ENCODE results near the gene ZXDC. TPM values are rescaled to one million over a fixed set of nuclear protein-coding genes. Genes with fewer than 3 reads are reported as not detected.
A peak's percentile ranks its signal among the peaks of the same experiment; 100 is the strongest.

Gene ZXDC
- total RNA-seq, 2 donors from 2014 or later = 30.5 to 31.6 TPM

DNA sequence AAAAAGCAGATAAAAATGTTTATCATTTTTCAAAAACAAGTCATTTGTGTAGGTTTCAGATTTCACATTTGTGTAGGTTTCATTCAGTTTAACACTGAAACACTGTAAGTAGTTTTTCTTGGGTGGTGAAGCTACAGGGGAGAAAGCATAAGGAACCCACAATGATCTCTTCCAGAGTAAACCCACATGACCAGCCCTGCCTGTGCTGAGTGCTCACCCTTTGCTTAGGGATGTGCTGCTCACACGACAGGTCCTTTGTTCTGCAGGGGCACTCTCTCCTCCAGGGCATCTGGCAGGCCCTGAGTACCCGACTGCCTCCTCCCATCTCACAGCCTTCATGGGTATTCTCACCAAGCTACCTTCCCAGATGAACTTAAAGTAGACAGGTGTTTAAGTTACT lies 28.9 kb downstream of the ZXDC start:
- Histone ChIP-seq H3K4me1 (ENCODE audit: control insufficient read depth, insufficient read depth, low read length) (no peaks in the 10 kb centered on the region), H3K27me3 (ENCODE audit: control insufficient read depth, insufficient read depth, low read length, poor library complexity, severe bottlenecking) (no peaks in the 10 kb centered on the region), H3K4me3 (ENCODE audit: low read length) (no peak overlapping the region), H3K9me3 (ENCODE audit: control insufficient read depth, low read length) (no peaks in the 10 kb centered on the region), H3K36me3 (ENCODE audit: control insufficient read depth, insufficient read depth, low read length) (peaks cover 38% of the 10 kb centered on the region), H3K27ac (ENCODE audit: low read depth, low read length) (no peak overlapping the region), H3K9ac (ENCODE audit: extremely low read depth, low read length, poor library complexity, severe bottlenecking) (no peak overlapping the region)
- WGBS, 2 experiments (ENCODE audit: insufficient coverage in 1 of 2, insufficient read length in 1 of 2) = 77% methylated on average over 2 of the region's 2 CpGs; no CpG with 5 or more reads in 1 of the 2 experiments
- no peaks in the 10 kb centered on the region for H3K9me3 Mint-ChIP-seq
- H3K27me3 Mint-ChIP-seq (ENCODE audit: insufficient read depth) = no peaks in the 10 kb centered on the region
- H3K36me3 Mint-ChIP-seq (ENCODE audit: low read depth) = peaks cover 15% of the 10 kb centered on the region
- H3K4me1 Mint-ChIP-seq = no peaks in the 10 kb centered on the region
- H3K4me3 Mint-ChIP-seq = no peak overlapping the region
- peak; percentile 45 for DNase-seq
- TF ChIP-seq, protein P1, sequence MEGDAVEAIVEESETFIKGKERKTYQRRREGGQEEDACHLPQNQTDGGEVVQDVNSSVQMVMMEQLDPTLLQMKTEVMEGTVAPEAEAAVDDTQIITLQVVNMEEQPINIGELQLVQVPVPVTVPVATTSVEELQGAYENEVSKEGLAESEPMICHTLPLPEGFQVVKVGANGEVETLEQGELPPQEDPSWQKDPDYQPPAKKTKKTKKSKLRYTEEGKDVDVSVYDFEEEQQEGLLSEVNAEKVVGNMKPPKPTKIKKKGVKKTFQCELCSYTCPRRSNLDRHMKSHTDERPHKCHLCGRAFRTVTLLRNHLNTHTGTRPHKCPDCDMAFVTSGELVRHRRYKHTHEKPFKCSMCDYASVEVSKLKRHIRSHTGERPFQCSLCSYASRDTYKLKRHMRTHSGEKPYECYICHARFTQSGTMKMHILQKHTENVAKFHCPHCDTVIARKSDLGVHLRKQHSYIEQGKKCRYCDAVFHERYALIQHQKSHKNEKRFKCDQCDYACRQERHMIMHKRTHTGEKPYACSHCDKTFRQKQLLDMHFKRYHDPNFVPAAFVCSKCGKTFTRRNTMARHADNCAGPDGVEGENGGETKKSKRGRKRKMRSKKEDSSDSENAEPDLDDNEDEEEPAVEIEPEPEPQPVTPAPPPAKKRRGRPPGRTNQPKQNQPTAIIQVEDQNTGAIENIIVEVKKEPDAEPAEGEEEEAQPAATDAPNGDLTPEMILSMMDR (conservative IDR thresholded peaks at IDR 0.05) = no peak
- H3K27ac Mint-ChIP-seq = peak overlapping the region; percentile 67

DNA sequence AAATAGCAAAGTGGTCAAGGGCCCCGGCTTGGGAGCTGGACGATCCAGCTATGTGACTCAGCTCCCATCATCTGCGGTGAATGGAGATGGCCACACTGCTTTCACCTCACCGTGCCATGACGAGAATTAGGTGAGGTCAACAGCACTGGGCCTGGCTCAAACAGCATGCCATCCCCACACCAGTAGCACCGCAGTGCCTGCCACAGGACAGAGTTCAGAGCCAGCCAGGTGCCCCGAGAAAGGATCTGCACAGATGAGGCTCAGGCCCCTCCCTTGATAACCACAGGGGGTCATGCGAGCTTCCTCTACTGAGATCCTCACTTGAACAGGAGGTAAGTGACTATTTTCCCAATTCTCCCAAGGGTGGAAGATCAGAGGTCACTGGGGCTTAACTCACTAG lies 29.4 kb downstream of the ZXDC start:
- peaks cover 33% of the 10 kb centered on the region for H3K36me3 ChIP-seq (ENCODE audit: control insufficient read depth, insufficient read depth, low read length)
- no peaks in the 10 kb centered on the region for H3K9me3 Mint-ChIP-seq
- no peaks in the 10 kb centered on the region for H3K4me1 Mint-ChIP-seq
- H3K9ac ChIP-seq (ENCODE audit: extremely low read depth, low read length, poor library complexity, severe bottlenecking) = no peak overlapping the region
- H3K27ac ChIP-seq (ENCODE audit: low read depth, low read length) = no peak overlapping the region
- TF ChIP-seq, protein P1 (conservative IDR thresholded peaks at IDR 0.05) = no peak
- H3K4me1 ChIP-seq (ENCODE audit: control insufficient read depth, insufficient read depth, low read length) = no peaks in the 10 kb centered on the region
- 88 to 96% methylated on average over 7 to 8 of the region's 8 CpGs for WGBS, 2 experiments (ENCODE audit: insufficient coverage in 1 of 2, insufficient read length in 1 of 2)
- no peaks in the 10 kb centered on the region for H3K27me3 Mint-ChIP-seq (ENCODE audit: insufficient read depth)
- H3K4me3 ChIP-seq (ENCODE audit: low read length) = no peak overlapping the region
- H3K27ac Mint-ChIP-seq = no peak overlapping the region
- no peaks in the 10 kb centered on the region for H3K27me3 ChIP-seq (ENCODE audit: control insufficient read depth, insufficient read depth, low read length, poor library complexity, severe bottlenecking)
- peaks cover 10% of the 10 kb centered on the region for H3K36me3 Mint-ChIP-seq (ENCODE audit: low read depth)
- H3K4me3 Mint-ChIP-seq = no peak overlapping the region
- H3K9me3 ChIP-seq (ENCODE audit: control insufficient read depth, low read length) = no peaks in the 10 kb centered on the region
- peak; percentile 68 for DNase-seq

DNA sequence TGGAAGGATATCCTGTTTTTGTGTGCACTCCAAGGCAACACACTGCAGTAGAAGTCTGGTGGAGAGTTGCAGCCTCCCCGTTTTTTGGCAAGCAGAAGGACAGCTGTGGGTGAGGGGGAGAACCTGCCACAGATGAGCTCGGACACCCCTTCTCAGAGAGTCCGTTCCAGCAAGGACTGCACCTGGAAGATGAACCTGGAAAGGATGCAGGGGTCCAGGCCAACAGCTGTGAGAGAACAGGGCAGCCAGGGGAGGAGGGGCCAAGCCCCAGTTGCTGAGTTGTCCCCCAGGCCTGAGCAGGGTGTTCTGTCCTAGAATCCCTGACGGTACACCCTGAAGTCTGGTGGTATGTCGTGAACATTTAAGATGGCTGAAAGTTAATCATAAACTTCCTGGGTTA lies 30.2 kb downstream of the ZXDC start:
- peak; percentile 24 for DNase-seq
- WGBS, 2 experiments (ENCODE audit: insufficient coverage in 1 of 2, insufficient read length in 1 of 2) = 83 to 89% methylated on average over 4 to 5 of the region's 5 CpGs

More for the DNA sequence above, 30.2 kb downstream of the ZXDC start:
- H3K36me3 ChIP-seq (ENCODE audit: control insufficient read depth, insufficient read depth, low read length) = peaks cover 26% of the 10 kb centered on the region
- H3K27ac Mint-ChIP-seq = peak overlapping the region; percentile 21
- H3K9ac ChIP-seq (ENCODE audit: extremely low read depth, low read length, poor library complexity, severe bottlenecking) = no peak overlapping the region
- H3K4me3 ChIP-seq (ENCODE audit: low read length) = no peak overlapping the region
- H3K4me3 Mint-ChIP-seq = no peak overlapping the region
- H3K4me1 Mint-ChIP-seq = no peaks in the 10 kb centered on the region
- peaks cover 3% of the 10 kb centered on the region for H3K36me3 Mint-ChIP-seq (ENCODE audit: low read depth)
- no peaks in the 10 kb centered on the region for H3K4me1 ChIP-seq (ENCODE audit: control insufficient read depth, insufficient read depth, low read length)
- H3K9me3 ChIP-seq (ENCODE audit: control insufficient read depth, low read length) = no peaks in the 10 kb centered on the region
- H3K27ac ChIP-seq (ENCODE audit: low read depth, low read length) = no peak overlapping the region
- H3K9me3 Mint-ChIP-seq = no peaks in the 10 kb centered on the region
- H3K27me3 Mint-ChIP-seq (ENCODE audit: insufficient read depth) = no peaks in the 10 kb centered on the region
- no peaks in the 10 kb centered on the region for H3K27me3 ChIP-seq (ENCODE audit: control insufficient read depth, insufficient read depth, low read length, poor library complexity, severe bottlenecking)
- TF ChIP-seq, protein P1 (conservative IDR thresholded peaks at IDR 0.05) = no peak
